HepG2 (cell line): ENCODE data around the gene SLC38A4. TPM values are rescaled to one million over a fixed set of nuclear protein-coding genes. Genes with fewer than 3 reads are reported as not detected.

Source experiments
- AFF4 ChIP-seq: sonication (generic); formaldehyde crosslinking; IDR thresholded peaks from 2 replicates; pipeline ENCODE4 v1.4.0; 2020; ENCODE audit warnings: missing genetic modification reagents
- BCL6 ChIP-seq: IDR thresholded peaks from 2 replicates; pipeline ENCODE4 v1.6.1; 2016; ENCODE audit warnings: missing genetic modification reagents, missing compliant biosample characterization
- ERF ChIP-seq: IDR thresholded peaks from 2 replicates; pipeline ENCODE4 v1.6.1; 2018; ENCODE audit warnings: missing biosample characterization, missing genetic modification reagents
- ESRRA ChIP-seq: sonication (generic); formaldehyde crosslinking; IDR thresholded peaks from 2 replicates; pipeline ENCODE4 v1.5.1; 2020; ENCODE audit warnings: mild to moderate bottlenecking, low read depth, missing genetic modification reagents
- ETV6 ChIP-seq: sonication (generic); formaldehyde crosslinking; conservative IDR thresholded peaks from 2 replicates; pipeline ENCODE4 v1.4.0; 2020; ENCODE audit warnings: missing genetic modification reagents
- FOXC1 ChIP-seq: sonication (generic); formaldehyde crosslinking; IDR thresholded peaks from 2 replicates; pipeline ENCODE4 v1.8.0; 2022; ENCODE audit warnings: mild to moderate bottlenecking, missing genetic modification reagents, borderline replicate concordance
- GPBP1L1 ChIP-seq: sonication (generic); formaldehyde crosslinking; IDR thresholded peaks from 2 replicates; pipeline ENCODE4 v1.5.0; 2020; ENCODE audit warnings: mild to moderate bottlenecking, missing genetic modification reagents
- HNRNPLL ChIP-seq: fragments of 200-400 bp; formaldehyde crosslinking; IDR thresholded peaks from 2 replicates; pipeline ENCODE4 v1.6.1; 2017; ENCODE audit warnings: mild to moderate bottlenecking, low read depth, low read length; ENCODE audit not compliant: poor library complexity, severe bottlenecking
- HOXA5 ChIP-seq: sonication (generic); formaldehyde crosslinking; IDR thresholded peaks from 2 replicates; pipeline ENCODE4 v1.4.0; 2020; ENCODE audit warnings: missing genetic modification reagents
- RAD51 ChIP-seq: fragments of 450-650 bp; IDR thresholded peaks from 2 replicates; pipeline ENCODE4 v1.6.1; 2016; ENCODE audit warnings: borderline replicate concordance
- RELA ChIP-seq: sonication (generic); formaldehyde crosslinking; IDR thresholded peaks from 2 replicates; pipeline ENCODE4 v1.4.0; 2020; ENCODE audit warnings: missing genetic modification reagents
- REXO4 ChIP-seq: sonication (generic); formaldehyde crosslinking; IDR thresholded peaks from 2 replicates; pipeline ENCODE4 v1.8.0; 2022; ENCODE audit warnings: missing genetic modification reagents, mild to moderate bottlenecking, borderline replicate concordance
- TBX3 ChIP-seq: fragments of 450-650 bp; IDR thresholded peaks from 2 replicates; pipeline ENCODE4 v1.6.1; 2017; ENCODE audit warnings: antibody characterized with exemption, mild to moderate bottlenecking, inconsistent platforms, borderline replicate concordance
- TMF1 ChIP-seq: sonication (generic); formaldehyde crosslinking; IDR thresholded peaks from 2 replicates; pipeline ENCODE4 v1.8.1; 2022; ENCODE audit warnings: low read depth, missing genetic modification reagents
- ZBTB7B ChIP-seq: sonication (generic); formaldehyde crosslinking; IDR thresholded peaks from 2 replicates; pipeline ENCODE4 v1.4.0; 2020; ENCODE audit warnings: missing genetic modification reagents
- ZNF205 ChIP-seq: IDR thresholded peaks from 2 replicates; pipeline ENCODE4 v1.6.1; 2018; ENCODE audit warnings: missing biosample characterization, missing genetic modification reagents
- ZNF563 ChIP-seq: sonication (generic); formaldehyde crosslinking; IDR thresholded peaks from 2 replicates; pipeline ENCODE4 v1.8.0; 2022; ENCODE audit warnings: mild to moderate bottlenecking, moderate library complexity, missing genetic modification reagents
- ZNF609 ChIP-seq: sonication (generic); formaldehyde crosslinking; IDR thresholded peaks from 2 replicates; pipeline ENCODE4 v1.4.0; 2020; ENCODE audit warnings: mild to moderate bottlenecking, missing genetic modification reagents, borderline replicate concordance
- ZNF678 ChIP-seq: sonication (generic); formaldehyde crosslinking; IDR thresholded peaks from 2 replicates; pipeline ENCODE4 v1.4.0; 2020; ENCODE audit warnings: mild to moderate bottlenecking, missing genetic modification reagents
- ZNF766 ChIP-seq: sonication (generic); formaldehyde crosslinking; IDR thresholded peaks from 2 replicates; pipeline ENCODE4 v1.5.0; 2020; ENCODE audit warnings: missing genetic modification reagents, borderline replicate concordance
- ZNF780A ChIP-seq: sonication (generic); formaldehyde crosslinking; IDR thresholded peaks from 2 replicates; pipeline ENCODE4 v1.8.0; 2022; ENCODE audit warnings: mild to moderate bottlenecking, missing genetic modification reagents, moderate library complexity
- ZNF790 ChIP-seq: sonication (generic); formaldehyde crosslinking; IDR thresholded peaks from 2 replicates; pipeline ENCODE4 v1.8.0; 2022; ENCODE audit warnings: missing genetic modification reagents, mild to moderate bottlenecking, borderline replicate concordance
- polyA plus RNA-seq, 8 experiments: library from polyadenylated mRNA; depleted of rRNA in 3 of 8; stranded (reverse) in 7 of 8; unstranded in 1 of 8; fragments of >200 nt; fragmentation: Illumina TruSeq in 4 of 8; extraction: Trizol in 4 of 8; gene quantifications; 2 replicates each; pipeline versions ENCODE4 v1.2.1 to v1.2.3, GENCODE V29; 2011 to 2016; ENCODE audit warnings: low read depth in 4 of 8, missing spikeins in 1 of 8, mixed read lengths in 1 of 8; ENCODE audit not compliant: insufficient read depth in 1 of 8
- total RNA-seq, 5 experiments: library from RNA; depleted of rRNA; stranded (reverse); fragments of >200 nt; fragmentation: Illumina TruSeq; extraction: Trizol; gene quantifications; 2 replicates each; pipeline ENCODE4 v1.2.3, GENCODE V29; 2016; ENCODE audit warnings: low read depth in 1 of 5

The SLC38A4 gene
- total and polyA plus RNA-seq, 2 of the 13 experiments (the other 11 are each of a cell fraction or from before 2014, with no cell fraction given), result 3.5 to 5.2 TPM

- TF ChIP-seq ZNF678 (no peak), ZNF205 (CRISPR knock-in tag) (no peak), ERF (no peak), REXO4 (CRISPR knock-in tag) (no peak), ESRRA (no peak), GPBP1L1 (CRISPR knock-in tag) (no peak), ZNF563 (CRISPR knock-in tag) (no peak), FOXC1 (CRISPR knock-in tag) (no peak), ZNF790 (CRISPR knock-in tag) (no peak), ZNF780A (CRISPR knock-in tag) (no peak), RELA (CRISPR knock-in tag) (no peak), HNRNPLL (no peak), AFF4 (CRISPR knock-in tag) (no peak), ZNF766 (no peak), BCL6 (CRISPR knock-in tag) (peak; percentile 54; the same call in 1 of the 2 replicates), TBX3 (peak; percentile 38; the same call in 1 of the 2 replicates), ZNF609 (CRISPR knock-in tag) (peak; percentile 42; the same call in 1 of the 2 replicates), RAD51 (no peak), HOXA5 (CRISPR knock-in tag) (no peak), ZBTB7B (CRISPR knock-in tag) (no peak), TMF1 (CRISPR knock-in tag) (no peak), ETV6 (CRISPR knock-in tag) (no peak)
Measured at GRCh38 chr12:46798056-46798455, 27.7 kb downstream of the SLC38A4 start (continued).
